ENCODE results near the gene CLIP1. TPM values are rescaled to one million over a fixed set of nuclear protein-coding genes. Genes with fewer than 3 reads are reported as not detected.

CLIP1 gene
- total and polyA plus RNA-seq, 2 of the 13 experiments (the other 11 are each of a cell fraction or from before 2014, with no cell fraction given): 28.9 to 43.7 TPM

GRCh38 chr12:122423258-122424165 lies 1.0 kb upstream of the CLIP1 start (continued):
- no peak for TF ChIP-seq ZBTB14 (CRISPR knock-in tag; IDR thresholded peaks at IDR 0.05)
- no peak for TF ChIP-seq NCOR1 (IDR thresholded peaks at IDR 0.05; ENCODE audit: borderline replicate concordance, low read length)
- 0 out of 2 replicates have a peak, but pooled peaks have one; percentile 23 for TF ChIP-seq ZBTB38 (CRISPR knock-in tag; IDR thresholded peaks at IDR 0.05)
- no peak for TF ChIP-seq FLYWCH1 (CRISPR knock-in tag; IDR thresholded peaks at IDR 0.05)
- TF ChIP-seq POLR2AphosphoS5 (IDR thresholded peaks at IDR 0.05; ENCODE audit: low read depth, low read length): peak; percentile 31; the same call in 1 of the 2 replicates
- no peak for TF ChIP-seq PRPF4 (IDR thresholded peaks at IDR 0.05; ENCODE audit: low read depth, low read length, poor library complexity, severe bottlenecking)
- TF ChIP-seq U2AF1 (optimal IDR thresholded peaks at IDR 0.05; ENCODE audit: low read depth, low read length): no peak
- TF ChIP-seq SIN3A (IDR thresholded peaks at IDR 0.05; ENCODE audit: borderline replicate concordance, low read depth, low read length): peak; percentile 29; the same call in 1 of the 2 replicates
- no peak for TF ChIP-seq MTA1 (CRISPR knock-in tag; IDR thresholded peaks at IDR 0.05; ENCODE audit: borderline replicate concordance)
- no peak for TF ChIP-seq ZNF10 (CRISPR knock-in tag; IDR thresholded peaks at IDR 0.05; ENCODE audit: borderline replicate concordance, low read depth)
- TF ChIP-seq MYNN (CRISPR knock-in tag; IDR thresholded peaks at IDR 0.05; ENCODE audit: low read depth): no peak
- no peak for TF ChIP-seq KDM6A (CRISPR knock-in tag; IDR thresholded peaks at IDR 0.05; ENCODE audit: low read depth)
- TF ChIP-seq SNAPC5 (CRISPR knock-in tag; IDR thresholded peaks at IDR 0.05; ENCODE audit: borderline replicate concordance): peak; percentile 96
- TF ChIP-seq ZNF670 (CRISPR knock-in tag; IDR thresholded peaks at IDR 0.05; ENCODE audit: borderline replicate concordance): no peak
- TF ChIP-seq ZGPAT (CRISPR knock-in tag; IDR thresholded peaks at IDR 0.05): peak; percentile 30; the same call in 1 of the 2 replicates
- TF ChIP-seq TFDP1 (CRISPR knock-in tag; IDR thresholded peaks at IDR 0.05; ENCODE audit: borderline replicate concordance): peak; percentile 6; the same call in 1 of the 2 replicates
- TF ChIP-seq ZNF138 (CRISPR knock-in tag; IDR thresholded peaks at IDR 0.05; ENCODE audit: low read depth): no peak
- TF ChIP-seq KAT8 (CRISPR knock-in tag; IDR thresholded peaks at IDR 0.05): 0 out of 2 replicates have a peak, but pooled peaks have one; percentile 7
- TF ChIP-seq ZBTB20 (CRISPR knock-in tag; IDR thresholded peaks at IDR 0.05; ENCODE audit: borderline replicate concordance, low read depth): no peak
- no peak for TF ChIP-seq HNRNPUL1 (IDR thresholded peaks at IDR 0.05; ENCODE audit: low read depth, low read length)
- no peak for TF ChIP-seq FOXA1 (IDR thresholded peaks at IDR 0.05)
- peak; percentile 5; the same call in 1 of the 2 replicates for TF ChIP-seq FOXA1 (CRISPR knock-in tag; IDR thresholded peaks at IDR 0.05)
- no peak for TF ChIP-seq HNRNPL (IDR thresholded peaks at IDR 0.05; ENCODE audit: low read depth, low read length)
- TF ChIP-seq ZNF782 (CRISPR knock-in tag; IDR thresholded peaks at IDR 0.05; ENCODE audit: borderline replicate concordance): no peak
- TF ChIP-seq HNF4G (IDR thresholded peaks at IDR 0.05; ENCODE audit: borderline replicate concordance, low read depth, low read length): no peak
- TF ChIP-seq HNF4G (CRISPR knock-in tag; IDR thresholded peaks at IDR 0.05; ENCODE audit: borderline replicate concordance, low read depth): no peak
- TF ChIP-seq ZNF335 (CRISPR knock-in tag; IDR thresholded peaks at IDR 0.05): no peak
- no peak for TF ChIP-seq ARNT (IDR thresholded peaks at IDR 0.05)
